PC-3 (cell line): ENCODE data around the gene CBFA2T3. TPM values are rescaled to one million over a fixed set of nuclear protein-coding genes. Genes with fewer than 3 reads are reported as not detected.

Source experiments
- ATAC-seq: fragments of 200-7000 bp; cut with Tn5 transposase; 2 replicates; pipeline ENCODE4 v1.9.1; 2020; ENCODE audit warnings: mild to moderate bottlenecking, moderate library complexity
- BruUV-seq: library from RNA; stranded (reverse); fragments of 400-500 nt; replicated peaks from 2 replicates; lab custom pipeline; 2021; lab: Mats Ljungman, UMichigan
- CTCF ChIA-PET: fragments of 300-600 bp; sonication (Branson Sonifier 250); formaldehyde crosslinking; loops from one replicate; lab custom pipeline; 2022; ENCODE audit warnings: antibody characterized with exemption; lab: Charles Lee
- POLR2A ChIA-PET: fragments of 300-600 bp; sonication (Branson Sonifier 250); formaldehyde crosslinking; loops from one replicate; lab custom pipeline; 2022; ENCODE audit warnings: antibody characterized with exemption; ENCODE audit not compliant: unreplicated experiment; lab: Charles Lee
- DNase-seq: peaks from one replicate; pipeline ENCODE4 v3.0.0-alpha.2; 2015
- H2AFZ ChIP-seq: fragments of 300-600 bp; sonication (generic); 2 replicates; pipeline ENCODE4 v1.6.0; 2016; ENCODE audit warnings: antibody characterized with exemption, low read length
- H3F3A ChIP-seq: fragments of 300-600 bp; sonication (generic); one replicate; pipeline ENCODE4 v1.6.0; 2017; ENCODE audit warnings: antibody characterized with exemption, low read length, control low read depth, mild to moderate bottlenecking; ENCODE audit not compliant: unreplicated experiment
- H3K27ac ChIP-seq: fragments of 300-600 bp; sonication (generic); 2 replicates; pipeline ENCODE4 v1.5.1; 2016; ENCODE audit warnings: mild to moderate bottlenecking, low read length
- H3K27me3 ChIP-seq: fragments of 300-600 bp; sonication (generic); 2 replicates; pipeline ENCODE4 v1.6.1; 2016; ENCODE audit warnings: low read length, mixed read lengths
- H3K36me3 ChIP-seq: fragments of 300-600 bp; sonication (generic); 2 replicates; pipeline ENCODE4 v1.6.1; 2016; ENCODE audit warnings: low read depth, mixed run types, low read length, mixed read lengths
- H3K4me1 ChIP-seq: fragments of 300-600 bp; sonication (generic); 2 replicates; pipeline ENCODE4 v1.5.1; 2016; ENCODE audit warnings: low read length; ENCODE audit not compliant: insufficient read depth
- H3K4me2 ChIP-seq: fragments of 300-600 bp; sonication (generic); 2 replicates; pipeline ENCODE4 v1.6.0; 2016; ENCODE audit warnings: low read length
- H3K4me3 ChIP-seq: fragments of 300-600 bp; sonication (generic); 2 replicates; pipeline ENCODE4 v1.5.1; 2016; ENCODE audit warnings: mild to moderate bottlenecking, low read length, mixed read lengths
- H3K79me2 ChIP-seq: fragments of 300-600 bp; sonication (generic); 2 replicates; pipeline ENCODE4 v1.6.1; 2017; ENCODE audit warnings: low read length, mixed read lengths
- H3K9ac ChIP-seq: fragments of 300-600 bp; sonication (generic); 2 replicates; pipeline ENCODE4 v1.6.0; 2016; ENCODE audit warnings: mild to moderate bottlenecking, low read length
- H3K9me2 ChIP-seq: fragments of 300-600 bp; sonication (generic); replicated peaks from 2 replicates; pipeline ENCODE4 v1.6.1; 2016; ENCODE audit warnings: mixed run types, low read length, mixed read lengths
- H3K9me3 ChIP-seq: fragments of 300-600 bp; sonication (generic); 2 replicates; pipeline ENCODE4 v1.6.1; 2016; ENCODE audit warnings: low read length, mixed read lengths
- H4K20me1 ChIP-seq: fragments of 300-600 bp; sonication (generic); 2 replicates; pipeline ENCODE4 v1.6.1; 2016; ENCODE audit warnings: low read length, mixed read lengths
- CTCF ChIP-seq: fragments of 300-600 bp; sonication (generic); conservative IDR thresholded peaks from 2 replicates; pipeline ENCODE4 v1.5.1; 2017; ENCODE audit warnings: antibody characterized with exemption, low read depth, mild to moderate bottlenecking, low read length
- EZH2 ChIP-seq: fragments of 300-600 bp; sonication (generic); IDR thresholded peaks from one replicate; pipeline ENCODE4 v1.6.1; 2017; ENCODE audit warnings: antibody characterized with exemption, mild to moderate bottlenecking, low read length; ENCODE audit not compliant: unreplicated experiment
- EZH2phosphoT487 ChIP-seq: fragments of 300-600 bp; sonication (generic); IDR thresholded peaks from 2 replicates; pipeline ENCODE4 v1.6.1; 2018; ENCODE audit warnings: mild to moderate bottlenecking, antibody characterized with exemption, low read length, borderline replicate concordance
- intact Hi-C: fragments of 100-400 bp; cut with micrococcal nuclease; formaldehyde crosslinking; loops from 2 replicates; pipeline ENCODE4 v1.9.0; 2023
- total RNA-seq: library from RNA; depleted of rRNA; stranded (reverse); fragments of >200 nt; gene quantifications from 2 replicates; pipeline ENCODE4 v1.2.3, GENCODE V29; 2014

The CBFA2T3 gene
- total RNA-seq, 1 experiment from 2014 or later = not detected

GRCh38 chr16:88901718-88902337 lies 75.2 kb downstream of the CBFA2T3 start:
- TF ChIP-seq EZH2phosphoT487 (no peak), EZH2 (no peak), CTCF (no peak)
- no peak overlapping the region for H2AFZ ChIP-seq
- no peaks in the 10 kb centered on the region for H3K79me2 ChIP-seq
- H4K20me1 ChIP-seq = no peaks in the 10 kb centered on the region
- no peaks in the 10 kb centered on the region for H3K4me1 ChIP-seq
- POLR2A ChIA-PET = no interaction called here
- intact Hi-C loops = no loop called here
- H3K27me3 ChIP-seq = no peaks in the 10 kb centered on the region
- no peaks in the 10 kb centered on the region for H3K9me3 ChIP-seq
- CTCF ChIA-PET = no interaction called here
- no peaks in the 10 kb centered on the region for H3K9me2 ChIP-seq
- DNase-seq = no peak
- no peak overlapping the region for H3K4me3 ChIP-seq
- no peak overlapping the region for H3K27ac ChIP-seq
- no peaks in the 10 kb centered on the region for H3K36me3 ChIP-seq
- ATAC-seq = no peak
- no TSS peak for BruUV-seq
- H3K4me2 ChIP-seq = no peak overlapping the region
- H3K9ac ChIP-seq = no peak overlapping the region
- H3F3A ChIP-seq = no peaks in the 10 kb centered on the region

GRCh38 chr16:88900662-88901052 lies 76.3 kb downstream of the CBFA2T3 start:
- BruUV-seq = no TSS peak
- no peak overlapping the region for H3K4me3 ChIP-seq
- ChIA-PET CTCF (no interaction called here), POLR2A (no interaction called here)
- no peaks in the 10 kb centered on the region for H3K9me3 ChIP-seq
- no peaks in the 10 kb centered on the region for H3K36me3 ChIP-seq
- no peaks in the 10 kb centered on the region for H3K27me3 ChIP-seq
- no peaks in the 10 kb centered on the region for H4K20me1 ChIP-seq
- H3K4me2 ChIP-seq = no peak overlapping the region
- no peak overlapping the region for H3K9ac ChIP-seq
- H3K79me2 ChIP-seq = no peaks in the 10 kb centered on the region
- no peaks in the 10 kb centered on the region for H3K9me2 ChIP-seq
- H3F3A ChIP-seq = no peaks in the 10 kb centered on the region
- H3K27ac ChIP-seq = no peak overlapping the region
- ATAC-seq (no peak), DNase-seq (no peak)
- no peaks in the 10 kb centered on the region for H3K4me1 ChIP-seq
- intact Hi-C loops = no loop called here
- no peak overlapping the region for H2AFZ ChIP-seq
- TF ChIP-seq EZH2phosphoT487 (no peak), CTCF (no peak), EZH2 (no peak)

GRCh38 chr16:88899901-88900661 lies 76.9 kb downstream of the CBFA2T3 start:
- H3K9me2 ChIP-seq = no peaks in the 10 kb centered on the region
- H4K20me1 ChIP-seq = no peaks in the 10 kb centered on the region
- TF ChIP-seq CTCF (no peak), EZH2 (no peak), EZH2phosphoT487 (no peak)
- no peaks in the 10 kb centered on the region for H3K36me3 ChIP-seq
- ChIA-PET POLR2A (no interaction called here), CTCF (no interaction called here)
- DNase-seq (no peak), ATAC-seq (no peak)
- H3K27me3 ChIP-seq = no peaks in the 10 kb centered on the region
- no peaks in the 10 kb centered on the region for H3K79me2 ChIP-seq
- no peak overlapping the region for H3K27ac ChIP-seq
- no peak overlapping the region for H3K9ac ChIP-seq
- no peak overlapping the region for H3K4me2 ChIP-seq
- H3K9me3 ChIP-seq = no peaks in the 10 kb centered on the region
- intact Hi-C loops = no loop called here
- no peaks in the 10 kb centered on the region for H3F3A ChIP-seq
- no TSS peak for BruUV-seq
- H3K4me3 ChIP-seq = no peak overlapping the region
- H3K4me1 ChIP-seq = no peaks in the 10 kb centered on the region
- no peak overlapping the region for H2AFZ ChIP-seq
